ENCODE data around the gene MORN3. TPM values are rescaled to one million over a fixed set of nuclear protein-coding genes. Genes with fewer than 3 reads are reported as not detected.

The MORN3 gene
- total and polyA plus RNA-seq, 9 of the 15 experiments (the other 6 are each of a cell fraction or from before 2014, with no cell fraction given), result 0.09 to 0.27 (median 0.20) TPM

GRCh38 chr12:121712190-121712460 is 42.7 kb upstream of the MORN3 start:
- under 1% methylated on average over 16 of the region's 16 CpGs for WGBS (ENCODE audit: insufficient coverage, low coverage, missing lambda C conversion rate)
- Histone ChIP-seq H3K4me1 (replicated peaks in 1 of 2; ENCODE audit: control insufficient read depth in 2 of 2, insufficient read depth in 2 of 2, low read length in 2 of 2) (peaks cover 26 to 33% of the 10 kb centered on the region in 2 experiments), H3K36me3 (ENCODE audit: control insufficient read depth, insufficient read depth, low read length) (peaks cover 16% of the 10 kb centered on the region; the same call in 1 of the 3 replicates), H3K27ac (ENCODE audit: extremely low read depth, low read depth, low read length) (peak overlapping the region; percentile 78), H3K9ac (ENCODE audit: insufficient read depth in 1 of 2, low read depth in 2 of 2, low read length in 2 of 2) (peak overlapping the region; percentile 78 to 94), H3K4me2 (ENCODE audit: insufficient read depth, low read length) (peak overlapping the region; percentile 91), H3K27me3 (ENCODE audit: control insufficient read depth in 2 of 2, insufficient read depth in 2 of 2, low read length in 2 of 2) (no peaks in the 10 kb centered on the region), H3K9me1 (ENCODE audit: control insufficient read depth, insufficient read depth, low read length) (peaks cover 3% of the 10 kb centered on the region), H2AFZ (ENCODE audit: low read depth, low read length) (peak overlapping the region; percentile 97), H4K20me1 (replicated peaks; ENCODE audit: control insufficient read depth, insufficient read depth, low read length) (0 out of 2 replicates have a peak, but pooled peaks cover 3% of the 10 kb centered on the region), H3K79me2 (ENCODE audit: control insufficient read depth, insufficient read depth, low read length) (peaks cover 39% of the 10 kb centered on the region), H3K4me3 (peak overlapping the region; percentile 96), H3K9me3 (replicated peaks; ENCODE audit: control insufficient read depth, insufficient read depth, low read depth, low read length) (no peaks in the 10 kb centered on the region)
- CTCF ChIA-PET (ENCODE audit: low intra/inter-chr PET ratio), result interaction anchor here (0.6 kb wide), 2 partner anchors 10 to 155 kb away, joined by 3 read pairs; no protein-coding TSS in a partner anchor
- ATAC-seq (peak; percentile 62), FAIRE-seq (peak; percentile 55), DNase-seq (ENCODE audit: extremely low read depth in 1 of 4, low spot score in 3 of 4) (peak in 2 of 4 experiments; percentile 55 to 75)
- POLR2A ChIA-PET, result interaction anchor here (0.5 to 2.2 kb wide), 11 partner anchors 11 to 377 kb away, joined by 3 to 11 read pairs (median 4); partner anchors contain the start of gene PSMD9
- in situ Hi-C loops (cut with MboI), result no loop called here
- intact Hi-C loops (cut with micrococcal nuclease), result loop anchor here (2.0 kb wide), 1 partner anchor 27 kb away; no protein-coding TSS in a partner anchor
- TSS peak; percentile 87 for BruUV-seq (replicated peaks)
- no peak for TF ChIP-seq MAFK (IDR thresholded peaks at IDR 0.05; ENCODE audit: low read length)
- TF ChIP-seq ZNF124 (CRISPR knock-in tag; IDR thresholded peaks at IDR 0.05), result no peak
- no peak for TF ChIP-seq SP1 (CRISPR knock-in tag; IDR thresholded peaks at IDR 0.05)
- no peak for TF ChIP-seq ZSCAN32 (CRISPR knock-in tag; IDR thresholded peaks at IDR 0.05)
- no peak for TF ChIP-seq FOSL1 (tag; conservative IDR thresholded peaks at IDR 0.05)
- TF ChIP-seq TAF9B (IDR thresholded peaks at IDR 0.05; ENCODE audit: partially characterized antibody), result peak; percentile 18
- no peak for TF ChIP-seq E2F8 (IDR thresholded peaks at IDR 0.05; ENCODE audit: low read depth, partially characterized antibody)
- no peak for TF ChIP-seq SUPT5H (IDR thresholded peaks at IDR 0.05)
- no peak for TF ChIP-seq HINFP (tag; conservative IDR thresholded peaks at IDR 0.05; ENCODE audit: low read depth)
- TF ChIP-seq HOXB6 (CRISPR knock-in tag; IDR thresholded peaks at IDR 0.05; ENCODE audit: borderline replicate concordance), result no peak
- no peak for TF ChIP-seq RBM15 (IDR thresholded peaks at IDR 0.05; ENCODE audit: insufficient read depth, low read length)
- no peak for TF ChIP-seq SMAD1 (IDR thresholded peaks at IDR 0.05; ENCODE audit: low read depth, low read length, partially characterized antibody)
- no peak for TF ChIP-seq TSHZ1 (CRISPR knock-in tag; IDR thresholded peaks at IDR 0.05)
- TF ChIP-seq KLF16 (IDR thresholded peaks at IDR 0.05), result peak; percentile 65; the same call in 1 of the 2 replicates
- TF ChIP-seq ARHGAP35 (IDR thresholded peaks at IDR 0.05; ENCODE audit: partially characterized antibody), result no peak
- no peak for TF ChIP-seq CC2D1A (IDR thresholded peaks at IDR 0.05)
- no peak for TF ChIP-seq RUNX1 (IDR thresholded peaks at IDR 0.05; ENCODE audit: low read depth)
